Measurements from ENCODE around the gene NCKIPSD. TPM values are rescaled to one million over a fixed set of nuclear protein-coding genes. Genes with fewer than 3 reads are reported as not detected.
A peak's percentile ranks its signal among the peaks of the same experiment; 100 is the strongest.

The NCKIPSD gene
- total and polyA plus RNA-seq, 7 experiments from 2014 or later: 8.6 to 42.1 (median 20.3) TPM

GRCh38 chr3:48642605-48643004, 43.1 kb downstream of the NCKIPSD start:
- ChIA-PET CTCF (no interaction called here), POLR2A (no interaction called here)
- Mint-ChIP-seq H3K27me3 (no peaks in the 10 kb centered on the region), H3K9me3 (no peaks in the 10 kb centered on the region), H3K27ac (no peak overlapping the region), H3K4me1 (peaks cover 0 to 10% (median 0%) of the 10 kb centered on the region in 7 donors), H3K4me3 (no peak overlapping the region), H3K36me3 (no peaks in the 10 kb centered on the region)
- Histone ChIP-seq H3K9me3 (ENCODE audit: control insufficient read depth in 2 of 3, low read length in 3 of 3) (no peaks in the 10 kb centered on the region), H3K27ac (ENCODE audit: low read depth, low read length) (no peak overlapping the region), H3K4me1 (ENCODE audit: control insufficient read depth in 2 of 2, insufficient read depth in 2 of 2, low read length in 2 of 2) (no peaks in the 10 kb centered on the region), H3K36me3 (ENCODE audit: control insufficient read depth in 2 of 3, insufficient read depth in 3 of 3, low read length in 3 of 3) (no peaks in the 10 kb centered on the region), H3K4me3 (ENCODE audit: low read length) (no peak overlapping the region), H3K27me3 (ENCODE audit: control insufficient read depth in 2 of 2, insufficient read depth in 2 of 2, low read length in 2 of 2) (no peaks in the 10 kb centered on the region)
- no peak for ATAC-seq
- intact Hi-C loops (cut with micrococcal nuclease): no loop called here
- no peak for DNase-seq

DNA sequence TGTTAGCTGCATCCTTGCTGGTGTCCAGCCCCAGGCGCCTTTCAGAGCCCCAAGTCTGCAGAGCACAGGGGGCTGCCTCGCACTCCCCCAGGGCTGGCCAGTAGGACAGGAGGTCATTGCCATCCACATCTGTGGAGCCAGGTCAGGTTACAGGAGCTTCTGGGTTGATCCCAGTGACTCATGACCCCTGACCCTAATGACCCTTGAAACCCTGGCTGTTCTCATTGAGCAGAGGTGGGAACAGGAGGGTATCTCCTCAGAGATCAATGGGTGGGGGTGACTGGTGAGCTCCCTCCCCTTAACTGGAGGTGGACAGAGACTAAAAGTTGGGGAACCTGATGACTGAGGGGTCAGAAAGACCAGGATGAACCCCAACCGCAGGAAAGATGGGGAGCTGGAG, 44.3 kb downstream of the NCKIPSD start:
- Histone ChIP-seq H3K4me1 (ENCODE audit: control insufficient read depth in 2 of 2, insufficient read depth in 2 of 2, low read length in 2 of 2) (no peaks in the 10 kb centered on the region), H3K27me3 (ENCODE audit: control insufficient read depth in 2 of 2, insufficient read depth in 2 of 2, low read length in 2 of 2) (no peaks in the 10 kb centered on the region), H3K27ac (ENCODE audit: low read depth, low read length) (no peak overlapping the region), H3K9me3 (ENCODE audit: control insufficient read depth in 2 of 3, low read length in 3 of 3) (no peaks in the 10 kb centered on the region), H3K4me3 (ENCODE audit: low read length) (no peak overlapping the region), H3K36me3 (ENCODE audit: control insufficient read depth in 2 of 3, insufficient read depth in 3 of 3, low read length in 3 of 3) (no peaks in the 10 kb centered on the region)
- ChIA-PET POLR2A (no interaction called here), CTCF (interaction anchor here (0.6 to 0.7 kb wide), 2 partner anchors 205 to 1349 kb away, joined by 3 read pairs; no protein-coding TSS in a partner anchor)
- H3K4me3 Mint-ChIP-seq: no peak overlapping the region
- no peaks in the 10 kb centered on the region for H3K36me3 Mint-ChIP-seq
- no peaks in the 10 kb centered on the region for H3K9me3 Mint-ChIP-seq
- H3K27me3 Mint-ChIP-seq: no peaks in the 10 kb centered on the region
- no peak for DNase-seq
- intact Hi-C loops (cut with micrococcal nuclease): no loop called here
- no peak overlapping the region for H3K27ac Mint-ChIP-seq
- H3K4me1 Mint-ChIP-seq: peaks cover 0 to 10% (median 4%) of the 10 kb centered on the region in 7 donors
- no peak for ATAC-seq

GRCh38 chr3:48639944-48640606, 45.6 kb downstream of the NCKIPSD start:
- DNase-seq (no peak), ATAC-seq (no peak)
- peaks cover 0 to 5% of the 10 kb centered on the region in 2 donors for H3K4me1 ChIP-seq (ENCODE audit: control insufficient read depth in 2 of 2, insufficient read depth in 2 of 2, low read length in 2 of 2)
- ChIA-PET POLR2A (no interaction called here), CTCF (no interaction called here)
- peaks cover 3 to 13% (median 10%) of the 10 kb centered on the region in 7 donors for H3K4me1 Mint-ChIP-seq
- no peaks in the 10 kb centered on the region for H3K27me3 ChIP-seq (ENCODE audit: control insufficient read depth in 2 of 2, insufficient read depth in 2 of 2, low read length in 2 of 2)
- H3K36me3 Mint-ChIP-seq: no peaks in the 10 kb centered on the region
- no peak overlapping the region for H3K27ac ChIP-seq (ENCODE audit: low read depth, low read length)
- H3K9me3 Mint-ChIP-seq: no peaks in the 10 kb centered on the region
- intact Hi-C loops (cut with micrococcal nuclease): loop anchor here in 1 of 2 donors (5.0 to 10.0 kb wide), 3 partner anchors 43 to 702 kb away; partner anchors contain the start of genes COL7A1, NME6 and USP4
- H3K4me3 Mint-ChIP-seq: no peak overlapping the region
- H3K27me3 Mint-ChIP-seq: no peaks in the 10 kb centered on the region
- H3K36me3 ChIP-seq (ENCODE audit: control insufficient read depth in 2 of 3, insufficient read depth in 3 of 3, low read length in 3 of 3): no peaks in the 10 kb centered on the region
- no peaks in the 10 kb centered on the region for H3K9me3 ChIP-seq (ENCODE audit: control insufficient read depth in 2 of 3, low read length in 3 of 3)
- no peak overlapping the region for H3K27ac Mint-ChIP-seq
- no peak overlapping the region for H3K4me3 ChIP-seq (ENCODE audit: low read length)

GRCh38 chr3:48637305-48637704, 48.4 kb downstream of the NCKIPSD start:
- Mint-ChIP-seq H3K4me3 (peak overlapping the region in 7 of 10 donors; percentile 41 to 88 (median 51)), H3K27me3 (no peaks in the 10 kb centered on the region), H3K27ac (no peak overlapping the region), H3K9me3 (no peaks in the 10 kb centered on the region), H3K4me1 (peaks cover 4 to 31% (median 22%) of the 10 kb centered on the region in 7 donors), H3K36me3 (peaks cover 0 to 4% (median 0%) of the 10 kb centered on the region in 5 donors)
- peaks cover 0 to 5% (median 0%) of the 10 kb centered on the region in 3 experiments for H3K36me3 ChIP-seq (ENCODE audit: control insufficient read depth in 2 of 3, insufficient read depth in 3 of 3, low read length in 3 of 3)
- H3K27ac ChIP-seq (ENCODE audit: low read depth, low read length): no peak overlapping the region
- no peak for ATAC-seq
- DNase-seq: no peak
- intact Hi-C loops (cut with micrococcal nuclease): loop anchor here in 1 of 2 donors (5.0 to 10.0 kb wide), 3 partner anchors 40 to 705 kb away; partner anchors contain the start of genes COL7A1, NME6 and USP4
- peaks cover 0 to 11% of the 10 kb centered on the region in 2 donors for H3K4me1 ChIP-seq (ENCODE audit: control insufficient read depth in 2 of 2, insufficient read depth in 2 of 2, low read length in 2 of 2)
- H3K9me3 ChIP-seq (ENCODE audit: control insufficient read depth in 2 of 3, low read length in 3 of 3): no peaks in the 10 kb centered on the region
- H3K27me3 ChIP-seq (ENCODE audit: control insufficient read depth in 2 of 2, insufficient read depth in 2 of 2, low read length in 2 of 2): no peaks in the 10 kb centered on the region
- ChIA-PET POLR2A (no interaction called here), CTCF (no interaction called here)
- no peak overlapping the region for H3K4me3 ChIP-seq (ENCODE audit: low read length)

- DNase-seq (no peak), ATAC-seq (no peak)
- Histone ChIP-seq H3K4me3 (ENCODE audit: low read length) (peak overlapping the region; percentile 76), H3K4me1 (ENCODE audit: control insufficient read depth in 2 of 2, insufficient read depth in 2 of 2, low read length in 2 of 2) (peaks cover 0 to 11% of the 10 kb centered on the region in 2 donors), H3K36me3 (ENCODE audit: control insufficient read depth in 2 of 3, insufficient read depth in 3 of 3, low read length in 3 of 3) (peaks cover 0 to 5% (median 0%) of the 10 kb centered on the region in 3 experiments), H3K27me3 (ENCODE audit: control insufficient read depth in 2 of 2, insufficient read depth in 2 of 2, low read length in 2 of 2) (no peaks in the 10 kb centered on the region), H3K27ac (ENCODE audit: low read depth, low read length) (peak overlapping the region; percentile 70), H3K9me3 (ENCODE audit: control insufficient read depth in 2 of 3, low read length in 3 of 3) (no peaks in the 10 kb centered on the region)
- ChIA-PET POLR2A (interaction anchor here (0.7 to 3.0 kb wide), 8 partner anchors 13 to 484 kb away, joined by 3 to 9 read pairs (median 4); partner anchors contain the start of genes CCDC51, CELSR3, UQCRC1 and USP19), CTCF (interaction anchor here (2.4 kb wide), 1 partner anchor 48 kb away, joined by 7 read pairs; no protein-coding TSS in a partner anchor)
- Mint-ChIP-seq H3K27ac (no peak overlapping the region), H3K4me1 (peaks cover 4 to 31% (median 22%) of the 10 kb centered on the region in 7 donors), H3K9me3 (no peaks in the 10 kb centered on the region), H3K36me3 (peaks cover 0 to 4% (median 0%) of the 10 kb centered on the region in 5 donors), H3K27me3 (no peaks in the 10 kb centered on the region), H3K4me3 (peak overlapping the region; percentile 79 to 92 (median 88))
- intact Hi-C loops (cut with micrococcal nuclease): loop anchor here in 1 of 2 donors (5.0 to 10.0 kb wide), 3 partner anchors 39 to 706 kb away; partner anchors contain the start of genes COL7A1, NME6 and USP4
These were observed 49.5 kb downstream of the NCKIPSD start for GRCh38 chr3:48636149-48636655.

GRCh38 chr3:48635222-48636021, 50.3 kb downstream of the NCKIPSD start, which contains the start of gene SLC26A6:
Gene SLC26A6, minus strand, starts transcription at chr3:48635461. Its CDS starts 68 bp downstream, at chr3:48635393.
- H3K9me3 Mint-ChIP-seq: no peaks in the 10 kb centered on the region
- ChIA-PET CTCF (interaction anchor here (0.7 to 2.4 kb wide), 5 partner anchors 11 to 53 kb away, joined by 3 to 7 read pairs (median 3); no protein-coding TSS in a partner anchor), POLR2A (interaction anchor here (0.5 to 3.0 kb wide), 10 partner anchors 12 to 485 kb away, joined by 3 to 9 read pairs (median 4); partner anchors contain the start of genes CCDC51, CELSR3, PFKFB4 and UQCRC1)
- H3K27ac Mint-ChIP-seq: peak within 1 kb of the TSS in 7 of 9 donors; percentile 12 to 84 (median 68)
- H3K9me3 ChIP-seq (ENCODE audit: control insufficient read depth in 2 of 3, low read length in 3 of 3): no peaks in the 10 kb centered on the region
- peaks cover 4 to 31% (median 22%) of the 10 kb centered on the region in 7 donors for H3K4me1 Mint-ChIP-seq
- H3K27me3 ChIP-seq (ENCODE audit: control insufficient read depth in 2 of 2, insufficient read depth in 2 of 2, low read length in 2 of 2): no peaks in the 10 kb centered on the region
- intact Hi-C loops (cut with micrococcal nuclease): loop anchor here (1.0 to 10.0 kb wide), 13 partner anchors 21 to 707 kb away; partner anchors contain the start of genes NME6 (in 2 of the 2), QRICH1 (in 2 of the 2), UQCRC1 (in 2 of the 2) and CDC25A (in 1 of the 2)
- H3K4me3 ChIP-seq (ENCODE audit: low read length): peak within 1 kb of the TSS; percentile 76
- ATAC-seq (peak; percentile 98), DNase-seq (peak; percentile 81 to 98 (median 86))
- H3K36me3 ChIP-seq (ENCODE audit: control insufficient read depth in 2 of 3, insufficient read depth in 3 of 3, low read length in 3 of 3): peaks cover 0 to 5% (median 0%) of the 10 kb centered on the region in 3 experiments
- peak within 1 kb of the TSS; percentile 70 for H3K27ac ChIP-seq (ENCODE audit: low read depth, low read length)
- H3K36me3 Mint-ChIP-seq: peaks cover 0 to 5% (median 0%) of the 10 kb centered on the region in 5 donors
- peaks cover 0 to 11% of the 10 kb centered on the region in 2 donors for H3K4me1 ChIP-seq (ENCODE audit: control insufficient read depth in 2 of 2, insufficient read depth in 2 of 2, low read length in 2 of 2)
- peak within 1 kb of the TSS; percentile 79 to 92 (median 88) for H3K4me3 Mint-ChIP-seq
- no peaks in the 10 kb centered on the region for H3K27me3 Mint-ChIP-seq
